Measurements from ENCODE around the gene GBP1.
"Not testable (repeated sequence)": the region's sequence is repeated elsewhere in the genome, so short reads cannot be mapped to it uniquely, and the experiment has no call there.

The GBP1 gene

DNA sequence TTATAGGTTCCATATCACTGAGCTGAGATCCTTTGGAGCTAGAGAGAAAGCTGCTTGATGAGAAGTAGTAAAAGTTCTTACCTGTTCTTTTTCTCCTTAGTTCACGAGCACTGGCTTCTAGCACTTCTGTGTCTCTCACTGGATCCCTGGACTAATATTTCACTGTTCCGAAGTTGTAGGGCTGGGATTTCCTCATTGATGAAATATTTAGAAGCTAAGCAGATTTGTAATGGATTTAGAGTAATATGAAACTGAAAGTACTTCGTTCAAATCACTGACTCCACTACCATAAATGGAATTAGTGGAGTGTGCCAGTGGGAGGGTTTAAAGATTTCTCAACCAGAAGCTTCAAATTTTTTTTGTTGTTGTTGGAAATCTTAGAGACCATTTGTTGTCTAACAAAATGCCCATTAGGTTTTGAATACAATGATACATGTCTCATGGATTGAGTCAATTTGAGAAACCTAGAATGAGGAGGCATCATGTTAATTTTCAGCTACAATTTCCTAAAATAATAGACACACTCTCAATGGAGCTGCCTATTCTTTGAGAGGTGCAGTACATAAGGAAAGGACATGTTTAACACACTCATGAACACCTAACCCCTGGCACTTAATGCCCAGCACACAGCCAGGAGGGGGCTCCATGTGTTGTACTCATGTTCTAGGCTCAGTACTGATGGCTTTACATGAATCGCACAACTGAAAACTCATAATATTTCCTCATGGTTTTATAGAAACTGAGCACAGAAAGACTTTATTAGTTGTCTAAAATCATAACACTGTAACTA, at the start of gene GBP1:
TSS of gene GBP1 (minus strand) at position 130 of the 790 bp plus-strand sequence. CDS start 1,974 bp downstream, outside the sequence.
- no peak within 1 kb of the TSS for H3K4me3 ChIP-seq (ENCODE audit: low read depth, low read length)

GRCh38 chr1:89114662-89115061, 49.7 kb upstream of the GBP1 start:
- no peak overlapping the region for H3K4me3 ChIP-seq (ENCODE audit: low read depth, low read length)

DNA sequence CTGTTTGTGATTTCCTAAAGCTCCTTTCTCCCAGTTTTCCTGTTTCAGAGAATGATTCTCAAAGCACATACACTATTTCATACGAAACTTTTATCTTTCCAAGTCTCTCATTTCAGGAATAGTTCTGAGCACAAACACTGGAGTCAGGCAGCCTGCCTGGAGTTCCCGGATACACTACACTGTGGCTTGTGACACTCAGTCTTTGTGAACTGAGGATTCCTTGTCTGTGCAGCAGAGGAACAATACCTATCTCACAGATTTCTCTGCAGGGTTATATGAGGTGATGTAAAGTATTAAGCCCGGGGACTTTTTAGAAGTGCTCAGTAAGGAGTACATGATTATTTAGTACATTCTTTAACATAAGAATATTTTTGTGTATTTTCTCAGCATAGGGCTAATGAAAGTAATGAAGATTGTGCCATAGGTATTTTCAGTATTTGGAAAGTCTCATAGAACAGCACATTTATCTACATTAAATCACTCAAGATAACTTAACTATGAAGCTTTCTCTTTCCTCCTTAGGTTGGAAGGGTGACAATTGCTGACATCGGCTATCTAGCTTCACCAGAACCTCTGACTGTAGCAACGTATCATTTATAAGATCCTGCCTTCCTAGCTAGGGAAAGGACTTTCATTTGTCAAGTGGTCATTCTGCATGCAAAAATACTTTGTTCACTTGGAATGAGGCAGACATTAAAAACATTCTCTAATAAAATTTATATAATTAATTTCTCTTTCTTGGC, 48.0 kb upstream of the GBP1 start:
- H3K4me3 ChIP-seq (ENCODE audit: low read depth, low read length): no peak overlapping the region

DNA sequence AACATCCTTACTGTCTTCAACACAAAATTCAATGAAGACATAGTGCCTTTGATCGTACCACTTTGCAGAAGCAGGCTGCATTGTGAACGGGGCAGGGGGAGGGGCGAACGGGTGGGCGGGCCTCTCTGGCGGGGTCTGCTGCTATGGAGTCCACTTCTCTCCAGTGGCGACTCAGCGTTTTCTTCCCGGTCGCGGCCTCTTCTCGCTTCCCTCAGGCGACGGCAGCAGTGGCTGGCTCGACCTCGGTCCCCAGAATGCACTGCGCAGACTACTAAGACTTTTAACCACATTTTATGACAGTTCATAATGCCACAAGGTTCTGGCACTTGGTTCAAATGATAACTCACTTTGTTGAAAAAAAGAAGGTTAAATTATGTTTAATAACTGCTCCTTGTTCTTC, 39.7 kb upstream of the GBP1 start:
- no peak overlapping the region for H3K4me3 ChIP-seq (ENCODE audit: low read depth, low read length)

- H3K4me3 ChIP-seq (ENCODE audit: low read depth, low read length): no peak overlapping the region
These were observed 39.1 kb upstream of the GBP1 start for GRCh38 chr1:89104147-89104546.

GRCh38 chr1:89102021-89102420, 37.0 kb upstream of the GBP1 start:
- no peak overlapping the region for H3K4me3 ChIP-seq (ENCODE audit: low read depth, low read length)

DNA sequence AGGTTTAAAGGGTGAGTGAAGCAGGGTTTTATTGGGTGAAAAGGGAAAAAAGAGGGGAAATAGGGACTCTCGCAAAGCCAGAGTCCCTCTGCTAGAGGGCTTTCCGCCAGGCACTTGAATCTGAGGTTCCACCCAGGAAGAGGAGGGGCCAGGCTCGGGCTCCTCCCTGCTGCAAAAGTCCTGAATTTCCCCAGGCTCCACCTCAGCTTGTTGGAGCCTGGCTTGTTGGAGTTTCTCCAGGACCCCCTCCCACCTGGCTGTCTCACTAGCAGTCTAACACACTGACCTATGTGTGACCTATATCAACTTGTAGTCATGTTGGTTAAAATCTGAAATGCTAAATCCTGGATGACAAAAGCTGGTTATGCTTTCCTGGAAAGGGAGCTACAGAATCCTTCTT, 35.4 kb upstream of the GBP1 start:
- no peak overlapping the region for H3K4me3 ChIP-seq (ENCODE audit: low read depth, low read length)

DNA sequence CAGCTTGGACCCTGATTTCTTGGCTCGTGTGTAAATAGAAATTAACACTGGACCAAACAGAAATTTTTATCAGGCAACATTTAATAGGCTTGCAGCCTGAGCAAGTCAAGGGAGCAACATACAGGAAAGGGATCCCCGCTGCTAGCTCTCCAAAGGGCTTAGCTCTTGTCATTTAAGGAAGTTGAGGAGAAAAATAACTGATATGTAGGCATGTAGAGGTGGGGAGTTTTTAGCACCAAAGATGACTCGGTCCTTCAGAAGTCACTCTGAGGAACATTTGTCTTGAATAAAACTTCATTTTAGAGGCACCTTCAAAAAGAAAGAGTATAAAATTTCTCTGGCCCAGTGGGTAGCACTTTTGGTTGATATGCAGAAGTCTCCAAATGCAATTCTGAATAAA, 33.8 kb upstream of the GBP1 start:
- no peak overlapping the region for H3K4me3 ChIP-seq (ENCODE audit: low read depth, low read length)

DNA sequence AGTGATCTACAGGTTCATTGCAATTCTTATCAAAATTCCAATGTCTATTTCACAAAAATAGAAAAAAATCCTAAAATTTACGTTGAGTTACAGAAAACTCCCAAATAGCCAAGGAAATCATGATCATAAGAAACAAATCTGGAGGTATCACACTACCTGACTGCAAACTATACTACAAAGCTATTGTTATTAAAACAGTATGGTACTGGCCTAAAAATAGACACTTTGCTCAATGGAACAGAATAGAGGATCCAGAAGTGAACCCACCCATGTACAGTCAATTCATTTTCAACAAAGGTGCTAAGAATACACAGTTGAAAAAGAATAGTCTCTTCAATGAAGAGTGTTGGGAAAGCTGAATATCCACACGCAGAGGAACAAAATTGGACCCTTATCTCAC, 30.7 kb upstream of the GBP1 start:
- no peak overlapping the region for H3K4me3 ChIP-seq (ENCODE audit: low read depth, low read length)

GRCh38 chr1:89089962-89090361, 25.0 kb upstream of the GBP1 start:
- H3K4me3 ChIP-seq (ENCODE audit: low read depth, low read length): no peak overlapping the region

GRCh38 chr1:89088572-89088971, 23.6 kb upstream of the GBP1 start:
- no peak overlapping the region for H3K4me3 ChIP-seq (ENCODE audit: low read depth, low read length)

GRCh38 chr1:89087241-89087640, 22.2 kb upstream of the GBP1 start:
- H3K4me3 ChIP-seq (ENCODE audit: low read depth, low read length): no peak overlapping the region

- H3K4me3 ChIP-seq (ENCODE audit: low read depth, low read length): no peak overlapping the region
These were observed 20.8 kb upstream of the GBP1 start for GRCh38 chr1:89085781-89086180.

- no peak overlapping the region for H3K4me3 ChIP-seq (ENCODE audit: low read depth, low read length)
These were observed 16.0 kb upstream of the GBP1 start for GRCh38 chr1:89081005-89081404.

- not testable (repeated sequence) for H3K4me3 ChIP-seq (ENCODE audit: low read depth, low read length)
These were observed 15.1 kb upstream of the GBP1 start for GRCh38 chr1:89080068-89080467.

DNA sequence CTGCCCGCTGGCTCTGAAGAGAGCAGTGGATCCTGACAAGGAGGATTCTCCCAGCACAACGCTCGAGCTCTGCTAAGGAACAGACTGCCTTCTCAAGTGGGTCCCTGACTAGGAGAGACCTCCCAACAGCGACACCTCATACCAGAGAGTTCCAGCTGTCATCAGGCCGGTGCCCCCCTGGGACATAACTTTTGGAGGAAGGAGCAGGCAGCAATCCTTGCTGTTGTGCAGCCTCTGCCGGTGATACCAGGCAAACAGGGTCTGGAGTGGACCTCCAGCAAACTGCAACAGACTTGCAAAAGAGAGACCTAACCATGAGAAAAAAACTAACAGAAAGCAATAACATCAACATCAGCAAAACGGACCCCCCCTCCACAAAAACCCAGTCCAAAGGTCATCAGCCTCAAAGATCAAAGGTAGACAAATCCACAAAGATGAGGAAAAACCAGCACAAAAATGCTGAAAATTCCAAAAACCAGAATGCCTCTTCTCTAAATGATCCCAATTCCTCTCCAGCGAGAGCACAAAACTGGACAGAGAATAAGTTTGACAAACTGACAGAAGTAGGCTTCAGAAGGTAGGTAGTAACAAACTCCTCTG, 7.6 kb upstream of the GBP1 start:
- not testable (repeated sequence) for H3K4me3 ChIP-seq (ENCODE audit: low read depth, low read length)

GRCh38 chr1:89070509-89070908, 5.5 kb upstream of the GBP1 start:
- no peak overlapping the region for H3K4me3 ChIP-seq (ENCODE audit: low read depth, low read length)

GRCh38 chr1:89069951-89070350, 4.9 kb upstream of the GBP1 start:
- H3K4me3 ChIP-seq (ENCODE audit: low read depth, low read length): no peak overlapping the region

DNA sequence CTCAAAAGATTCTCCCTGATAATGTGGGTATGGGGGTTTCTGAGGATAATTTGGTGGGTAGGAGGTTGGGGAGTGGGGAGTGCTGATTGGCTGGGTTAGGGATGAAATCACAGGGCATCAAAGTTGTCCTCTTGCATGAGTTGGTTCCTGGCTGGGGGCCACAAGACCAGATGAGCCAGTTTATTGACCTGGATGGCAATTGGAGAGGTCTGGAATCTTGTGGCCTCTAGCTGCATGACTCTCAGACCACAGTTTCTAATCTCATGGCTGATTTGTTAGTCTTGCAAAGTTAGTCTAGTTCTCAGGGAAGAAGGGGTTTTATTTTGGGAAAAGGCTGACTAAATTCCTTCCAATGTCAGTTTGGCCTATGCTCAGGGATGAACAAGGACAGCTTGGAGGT, 3.3 kb upstream of the GBP1 start:
- H3K4me3 ChIP-seq (ENCODE audit: low read depth, low read length): no peak overlapping the region

GRCh38 chr1:89064632-89065031, 376 bp downstream of the GBP1 start:
- no peak overlapping the region for H3K4me3 ChIP-seq (ENCODE audit: low read depth, low read length)

GRCh38 chr1:89063094-89063493, 1.9 kb downstream of the GBP1 start:
- no peak overlapping the region for H3K4me3 ChIP-seq (ENCODE audit: low read depth, low read length)

- H3K4me3 ChIP-seq (ENCODE audit: low read depth, low read length): no peak overlapping the region
These were observed 4.9 kb downstream of the GBP1 start for GRCh38 chr1:89060091-89060490.
